GM21737 (cell line): ENCODE results near the gene B9D2.
"Not testable (repeated sequence)": the region's sequence is repeated elsewhere in the genome, so short reads cannot be mapped to it uniquely, and the experiment has no call there.

Experiments
- ATAC-seq: cut with Tn5 transposase; IDR thresholded peaks from one replicate; pipeline ENCODE4 v1.9.1; 2021; ENCODE audit warnings: mild to moderate bottlenecking, moderate library complexity; ENCODE audit not compliant: unreplicated experiment

B9D2 gene

GRCh38 chr19:41356984-41357739 lies 6.8 kb downstream of the B9D2 start:
- ATAC-seq: no peak

- no peak for ATAC-seq
These were observed 8.1 kb downstream of the B9D2 start for GRCh38 chr19:41355802-41356201.

DNA sequence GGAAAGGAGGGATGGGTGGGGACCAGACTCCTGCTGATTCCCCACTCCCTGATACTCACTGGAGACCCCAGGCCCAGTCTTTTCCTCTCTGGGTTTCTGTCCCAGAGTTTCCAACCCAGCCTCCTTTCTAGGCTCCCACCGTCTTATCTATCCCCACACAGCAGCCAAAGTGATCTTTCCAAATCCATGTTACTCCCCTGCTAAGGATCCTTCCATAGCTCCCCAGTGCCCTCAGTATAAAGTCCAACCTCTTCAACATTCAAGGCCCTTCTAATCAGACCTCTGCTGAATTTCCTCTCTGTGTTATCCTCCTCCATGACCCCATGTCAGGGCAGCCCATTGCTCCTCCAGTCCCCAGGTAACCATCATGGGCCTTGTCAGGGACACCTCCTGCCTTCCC lies 8.9 kb downstream of the B9D2 start:
- ATAC-seq: no peak

DNA sequence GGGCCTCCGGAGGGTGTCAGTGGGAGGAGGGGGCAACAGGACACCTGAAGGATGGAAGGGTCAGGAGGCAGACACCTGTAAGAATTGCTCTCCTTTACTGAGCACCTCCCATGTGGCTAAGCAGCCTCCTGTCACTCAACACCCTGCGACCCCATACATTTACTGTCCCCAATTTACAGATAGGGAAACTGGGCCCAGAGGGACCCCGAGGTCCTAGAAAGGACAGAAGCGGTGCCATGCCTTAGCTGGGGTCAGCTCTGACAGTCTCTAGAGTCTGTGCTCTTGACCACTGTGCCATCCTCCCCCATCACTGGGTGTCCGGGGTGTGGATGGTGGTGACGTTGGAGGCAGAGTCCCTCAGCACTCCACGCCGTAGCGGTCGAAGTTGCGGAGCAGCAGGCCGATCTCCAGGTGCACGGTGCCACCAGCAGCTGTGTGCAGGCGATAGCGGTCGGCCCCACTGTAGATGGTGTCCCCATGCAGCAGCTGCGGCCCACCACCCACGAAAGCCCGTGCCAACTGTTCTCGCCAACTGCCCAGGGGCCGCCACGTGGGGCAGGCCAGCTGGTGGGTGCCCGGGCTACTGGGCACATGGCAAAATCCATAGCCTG lies 9.5 kb downstream of the B9D2 start:
- peak; percentile 2 for ATAC-seq

- ATAC-seq: peak; percentile 44
These were observed 10.2 kb downstream of the B9D2 start, which contains the start of gene TGFB1 for GRCh38 chr19:41353466-41354342. Gene TGFB1 (minus strand): TSS chr19:41353922. CDS start chr19:41353044, 878 bp downstream.

DNA sequence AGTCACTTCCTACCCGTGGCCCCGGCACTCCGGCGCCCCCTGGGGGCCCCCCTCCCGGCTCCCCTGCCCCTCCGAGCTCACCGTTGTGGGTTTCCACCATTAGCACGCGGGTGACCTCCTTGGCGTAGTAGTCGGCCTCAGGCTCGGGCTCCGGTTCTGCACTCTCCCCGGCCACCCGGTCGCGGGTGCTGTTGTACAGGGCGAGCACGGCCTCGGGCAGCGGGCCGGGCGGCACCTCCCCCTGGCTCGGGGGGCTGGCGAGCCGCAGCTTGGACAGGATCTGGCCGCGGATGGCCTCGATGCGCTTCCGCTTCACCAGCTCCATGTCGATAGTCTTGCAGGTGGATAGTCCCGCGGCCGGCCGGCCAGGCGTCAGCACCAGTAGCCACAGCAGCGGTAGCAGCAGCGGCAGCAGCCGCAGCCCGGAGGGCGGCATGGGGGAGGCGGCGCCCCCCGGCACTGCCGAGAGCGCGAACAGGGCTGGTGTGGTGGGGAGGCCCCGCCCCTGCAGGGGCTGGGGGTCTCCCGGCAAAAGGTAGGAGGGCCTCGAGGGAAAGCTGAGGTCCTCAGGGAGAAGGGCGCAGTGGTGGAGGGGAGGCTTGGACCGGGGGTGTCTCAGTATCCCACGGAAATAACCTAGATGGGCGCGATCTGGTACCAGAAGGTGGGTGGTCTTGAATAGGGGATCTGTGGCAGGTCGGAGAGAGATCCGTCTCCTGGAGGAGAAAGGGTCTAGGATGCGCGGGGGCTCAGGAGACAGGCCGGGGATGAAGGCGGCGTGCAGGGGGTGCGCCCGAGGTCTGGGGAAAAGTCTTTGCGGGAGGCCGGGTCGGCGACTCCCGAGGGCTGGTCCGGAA lies 11.1 kb downstream of the B9D2 start:
- peak; percentile 1 for ATAC-seq

DNA sequence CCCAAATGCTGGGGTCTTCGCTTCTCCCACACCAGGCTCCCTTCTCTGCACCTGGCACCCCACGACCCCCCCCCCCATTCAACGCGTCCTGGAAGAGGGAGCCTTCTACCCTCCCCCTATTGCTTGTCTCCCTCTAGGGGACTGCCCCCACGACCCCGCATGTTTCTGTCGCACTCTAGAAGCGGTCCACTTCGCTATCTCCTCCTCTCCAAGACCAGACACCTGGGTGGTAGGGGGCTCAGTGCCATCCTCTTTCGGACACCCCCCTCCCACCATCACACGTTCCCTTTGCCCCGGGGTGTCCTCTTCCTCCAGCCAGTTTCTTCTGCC lies 11.7 kb downstream of the B9D2 start:
- no peak for ATAC-seq

DNA sequence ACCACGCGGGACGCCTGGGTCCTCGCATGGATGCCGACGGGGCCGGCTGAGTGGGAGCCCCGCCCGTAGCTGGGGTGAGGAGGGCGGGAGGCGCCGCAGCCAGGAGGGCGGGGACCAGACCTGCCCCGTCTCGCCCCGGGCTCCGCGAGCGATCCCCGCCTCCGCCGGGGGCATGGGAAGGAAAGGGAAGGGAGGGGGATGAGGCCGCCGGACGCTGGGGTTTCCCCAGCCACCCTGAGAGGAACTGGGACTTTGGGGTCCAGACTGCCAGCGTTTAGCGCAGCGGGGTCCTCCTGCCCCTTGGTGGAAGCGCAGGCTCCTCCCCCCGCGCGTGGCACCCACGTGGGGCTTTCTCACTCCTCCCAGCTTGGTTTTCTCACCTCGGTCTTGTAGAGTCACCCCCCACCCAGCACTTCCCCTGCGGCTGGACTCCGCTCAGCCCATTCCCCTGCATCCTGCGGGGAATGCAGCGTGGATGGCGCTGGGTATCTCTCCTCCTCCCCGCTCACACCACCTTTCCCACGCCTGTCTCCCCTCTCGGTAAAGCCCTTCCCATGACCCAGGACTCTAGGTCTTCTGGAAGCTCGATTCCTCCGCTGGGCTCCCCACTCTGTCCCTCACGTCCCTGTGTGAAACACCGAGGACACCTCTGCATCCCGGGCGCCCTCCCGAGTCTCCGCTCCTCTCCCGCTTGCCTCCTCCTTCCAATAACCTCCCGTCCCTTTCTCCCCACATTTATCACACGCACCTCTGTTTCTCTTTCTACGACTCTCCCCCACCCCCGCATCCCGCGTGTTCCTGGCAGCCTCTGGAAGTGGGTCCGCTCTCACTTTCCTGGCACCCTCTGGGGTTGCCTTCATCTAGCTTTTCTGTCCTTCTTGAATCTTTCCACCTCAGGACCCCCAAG lies 12.4 kb downstream of the B9D2 start:
- no peak for ATAC-seq

- ATAC-seq: no peak
These were observed 13.1 kb downstream of the B9D2 start for GRCh38 chr19:41350735-41351338.

- ATAC-seq: not testable (repeated sequence)
These were observed 17.0 kb downstream of the B9D2 start for GRCh38 chr19:41346916-41347315.

- ATAC-seq: no peak
These were observed 19.8 kb downstream of the B9D2 start for GRCh38 chr19:41344162-41344561.

DNA sequence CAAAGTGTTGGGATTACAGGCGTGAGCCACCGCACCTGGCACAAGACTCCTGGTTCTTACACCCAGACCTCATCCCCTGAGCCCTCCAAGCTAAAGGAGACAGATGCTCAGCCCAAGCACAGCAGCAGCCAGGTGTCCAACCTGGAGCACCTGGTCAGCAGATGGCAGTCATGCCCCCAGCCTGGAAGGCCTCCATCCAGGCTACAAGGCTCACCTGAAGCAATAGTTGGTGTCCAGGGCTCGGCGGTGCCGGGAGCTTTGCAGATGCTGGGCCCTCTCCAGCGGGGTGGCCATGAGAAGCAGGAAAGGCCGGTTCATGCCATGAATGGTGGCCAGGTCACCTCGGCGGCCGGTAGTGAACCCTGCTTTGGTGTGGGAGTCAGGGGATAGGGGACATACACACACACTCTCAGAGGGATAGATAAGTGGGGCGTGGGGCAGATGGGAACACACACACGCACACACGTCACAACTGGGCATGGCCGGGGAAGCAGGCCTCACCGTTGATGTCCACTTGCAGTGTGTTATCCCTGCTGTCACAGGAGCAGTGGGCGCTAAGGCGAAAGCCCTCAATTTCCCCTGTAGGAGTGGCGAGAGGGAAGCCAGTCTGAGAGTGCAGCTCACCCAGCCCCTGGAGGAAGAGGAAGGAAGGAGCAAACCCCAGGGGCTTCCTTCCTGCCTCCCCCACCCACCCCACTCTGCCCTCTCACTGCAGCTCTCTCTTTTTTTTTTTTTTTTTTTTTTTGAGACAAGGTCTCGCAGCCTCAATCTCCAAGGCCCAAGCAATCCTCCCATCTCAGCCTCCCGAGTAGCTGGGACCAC lies 22.1 kb downstream of the B9D2 start:
- no peak for ATAC-seq

DNA sequence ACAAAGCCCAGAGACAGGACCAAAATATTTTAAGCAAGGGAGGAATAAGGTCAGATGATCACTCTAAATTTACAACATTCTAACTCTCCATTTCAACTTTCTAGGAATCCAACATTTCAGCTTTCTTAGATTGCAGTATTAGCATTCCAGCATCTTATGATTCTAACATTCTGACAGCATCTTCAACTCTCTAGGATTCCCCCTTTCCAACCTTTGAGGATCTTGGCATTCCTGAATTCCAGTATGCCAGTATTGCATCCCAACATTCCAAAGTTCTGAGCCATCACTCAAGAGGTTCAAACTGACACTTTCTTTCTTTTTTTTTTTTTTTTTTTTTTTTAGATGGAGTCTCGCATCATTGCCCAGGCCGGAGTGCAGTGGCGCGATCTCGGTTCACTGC lies 24.0 kb downstream of the B9D2 start:
- ATAC-seq: no peak

GRCh38 chr19:41335467-41335866 lies 28.5 kb downstream of the B9D2 start:
- ATAC-seq: no peak

DNA sequence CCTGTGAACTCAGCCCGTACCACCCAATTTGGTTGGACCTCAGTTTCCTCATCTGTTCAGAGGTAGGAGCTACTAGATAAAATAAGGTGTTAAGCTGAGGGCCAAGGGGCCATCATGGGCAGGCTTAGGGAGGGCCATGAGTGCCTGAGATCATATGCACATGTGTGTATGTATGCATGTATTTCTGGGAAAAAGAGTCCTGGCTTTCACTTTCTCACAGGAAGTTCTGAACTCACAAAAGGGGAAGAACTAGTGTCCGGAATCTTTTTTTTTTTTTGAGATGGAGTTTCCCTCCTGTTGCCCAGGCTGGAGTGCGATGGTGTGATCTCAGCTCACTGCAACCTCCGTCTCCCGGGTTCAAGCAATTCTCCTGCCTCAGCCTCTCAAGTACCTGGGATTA lies 29.2 kb downstream of the B9D2 start:
- no peak for ATAC-seq

DNA sequence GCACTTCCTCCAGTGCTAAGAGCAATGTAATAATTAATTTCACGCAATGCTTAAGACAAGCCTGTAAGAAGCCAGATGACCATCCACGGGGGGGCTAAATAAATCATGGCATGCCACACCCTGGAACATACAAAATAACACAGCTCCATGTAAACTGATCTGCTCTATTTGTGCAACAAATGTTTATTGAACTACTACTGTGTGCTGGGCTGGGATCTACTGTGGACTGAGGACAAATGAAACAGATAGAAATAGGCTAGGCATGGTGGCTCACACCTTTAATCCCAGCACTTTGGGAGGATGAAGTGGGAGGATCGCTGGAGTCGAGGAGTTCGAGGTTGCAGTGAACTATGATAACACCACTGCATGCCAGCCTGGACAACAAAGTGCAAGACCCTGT lies 31.5 kb downstream of the B9D2 start:
- ATAC-seq: no peak

DNA sequence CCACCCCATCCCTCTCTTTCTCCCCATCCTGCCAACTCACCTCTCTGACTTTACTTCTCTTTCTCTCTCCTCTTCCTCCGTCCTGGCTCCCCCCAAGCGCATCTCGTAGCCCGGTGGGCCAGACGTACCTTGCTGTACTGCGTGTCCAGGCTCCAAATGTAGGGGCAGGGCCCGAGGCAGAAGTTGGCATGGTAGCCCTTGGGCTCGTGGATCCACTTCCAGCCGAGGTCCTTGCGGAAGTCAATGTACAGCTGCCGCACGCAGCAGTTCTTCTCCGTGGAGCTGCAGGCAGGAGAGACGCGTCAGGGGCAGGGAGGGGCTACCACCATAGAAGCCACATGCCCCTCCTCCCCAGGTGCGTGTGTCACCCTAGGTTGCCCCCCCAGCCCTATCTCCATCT lies 31.9 kb downstream of the B9D2 start:
- no peak for ATAC-seq

DNA sequence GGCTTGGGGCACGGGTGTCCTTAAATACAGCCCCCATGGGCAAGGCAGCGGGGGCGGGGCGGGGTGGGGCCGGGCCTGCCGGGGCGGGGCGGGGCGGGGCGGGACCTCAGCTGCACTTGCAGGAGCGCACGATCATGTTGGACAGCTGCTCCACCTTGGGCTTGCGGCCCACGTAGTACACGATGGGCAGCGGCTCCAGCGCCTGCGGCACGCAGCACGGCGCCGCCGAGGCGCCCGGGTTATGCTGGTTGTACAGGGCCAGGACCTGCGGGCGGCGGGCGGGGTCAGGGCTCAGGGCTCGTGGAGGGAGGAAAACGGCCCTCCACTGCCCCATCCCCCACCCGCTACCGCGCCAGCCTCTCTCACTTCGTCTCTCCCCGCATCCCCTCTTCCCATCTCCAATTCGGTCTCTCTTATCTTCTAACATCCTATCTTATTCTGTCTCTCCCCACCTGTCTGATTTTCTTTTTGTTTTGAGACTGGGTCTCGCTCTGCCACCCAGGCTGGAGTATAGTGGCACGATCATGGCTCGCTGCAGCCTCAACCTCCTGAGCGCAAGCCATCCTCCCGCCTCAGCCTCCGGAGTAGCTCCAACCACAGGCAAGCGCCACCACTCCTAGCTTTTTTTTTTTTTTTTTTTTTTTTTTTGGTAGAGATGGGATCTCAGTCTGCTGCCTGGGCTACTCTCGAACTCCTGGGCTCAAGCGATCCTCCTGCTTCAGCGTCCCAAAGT lies 32.8 kb downstream of the B9D2 start:
- no peak for ATAC-seq
